GM12801 (cell line): Measurements from ENCODE around the gene S100B.

Experiments
- TF ChIP-seq, protein P1 (sequence below): IDR thresholded peaks from one replicate; pipeline ENCODE4 v1.5.1; 2011; ENCODE audit warnings: control low read depth; ENCODE audit not compliant: insufficient read length; ENCODE audit errors: extremely low read depth

S100B gene

DNA sequence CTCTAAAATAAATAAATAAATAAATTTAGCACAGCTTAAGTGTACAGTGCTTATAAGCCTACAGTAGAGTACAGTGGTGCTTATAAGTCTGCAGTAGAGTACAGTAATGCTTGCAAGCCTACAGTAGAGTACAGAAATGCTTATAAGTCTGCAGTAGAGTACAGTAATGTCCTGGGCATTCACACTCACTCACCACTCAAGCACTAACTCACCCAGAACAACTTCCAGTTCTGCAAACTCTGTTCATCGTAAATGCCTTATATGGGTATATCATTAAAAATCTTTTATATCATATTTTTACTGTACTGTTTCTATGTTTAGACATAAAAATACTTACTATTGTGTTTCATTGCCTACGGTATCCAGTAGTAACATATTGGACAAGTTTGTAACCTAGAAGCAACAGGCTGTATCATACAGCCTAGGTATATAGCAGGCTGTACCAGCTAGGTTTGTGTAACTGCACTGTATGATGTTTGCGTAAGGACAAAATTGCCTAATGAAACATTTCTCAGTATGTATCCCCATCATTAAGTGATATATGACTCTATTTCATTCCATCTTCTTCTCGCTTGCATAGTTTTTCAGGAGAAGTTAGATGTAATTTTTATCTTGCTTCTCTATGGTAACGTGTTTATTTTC is 14.0 kb upstream of the S100B start:
- TF ChIP-seq, protein P1, sequence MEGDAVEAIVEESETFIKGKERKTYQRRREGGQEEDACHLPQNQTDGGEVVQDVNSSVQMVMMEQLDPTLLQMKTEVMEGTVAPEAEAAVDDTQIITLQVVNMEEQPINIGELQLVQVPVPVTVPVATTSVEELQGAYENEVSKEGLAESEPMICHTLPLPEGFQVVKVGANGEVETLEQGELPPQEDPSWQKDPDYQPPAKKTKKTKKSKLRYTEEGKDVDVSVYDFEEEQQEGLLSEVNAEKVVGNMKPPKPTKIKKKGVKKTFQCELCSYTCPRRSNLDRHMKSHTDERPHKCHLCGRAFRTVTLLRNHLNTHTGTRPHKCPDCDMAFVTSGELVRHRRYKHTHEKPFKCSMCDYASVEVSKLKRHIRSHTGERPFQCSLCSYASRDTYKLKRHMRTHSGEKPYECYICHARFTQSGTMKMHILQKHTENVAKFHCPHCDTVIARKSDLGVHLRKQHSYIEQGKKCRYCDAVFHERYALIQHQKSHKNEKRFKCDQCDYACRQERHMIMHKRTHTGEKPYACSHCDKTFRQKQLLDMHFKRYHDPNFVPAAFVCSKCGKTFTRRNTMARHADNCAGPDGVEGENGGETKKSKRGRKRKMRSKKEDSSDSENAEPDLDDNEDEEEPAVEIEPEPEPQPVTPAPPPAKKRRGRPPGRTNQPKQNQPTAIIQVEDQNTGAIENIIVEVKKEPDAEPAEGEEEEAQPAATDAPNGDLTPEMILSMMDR, result no peak

DNA sequence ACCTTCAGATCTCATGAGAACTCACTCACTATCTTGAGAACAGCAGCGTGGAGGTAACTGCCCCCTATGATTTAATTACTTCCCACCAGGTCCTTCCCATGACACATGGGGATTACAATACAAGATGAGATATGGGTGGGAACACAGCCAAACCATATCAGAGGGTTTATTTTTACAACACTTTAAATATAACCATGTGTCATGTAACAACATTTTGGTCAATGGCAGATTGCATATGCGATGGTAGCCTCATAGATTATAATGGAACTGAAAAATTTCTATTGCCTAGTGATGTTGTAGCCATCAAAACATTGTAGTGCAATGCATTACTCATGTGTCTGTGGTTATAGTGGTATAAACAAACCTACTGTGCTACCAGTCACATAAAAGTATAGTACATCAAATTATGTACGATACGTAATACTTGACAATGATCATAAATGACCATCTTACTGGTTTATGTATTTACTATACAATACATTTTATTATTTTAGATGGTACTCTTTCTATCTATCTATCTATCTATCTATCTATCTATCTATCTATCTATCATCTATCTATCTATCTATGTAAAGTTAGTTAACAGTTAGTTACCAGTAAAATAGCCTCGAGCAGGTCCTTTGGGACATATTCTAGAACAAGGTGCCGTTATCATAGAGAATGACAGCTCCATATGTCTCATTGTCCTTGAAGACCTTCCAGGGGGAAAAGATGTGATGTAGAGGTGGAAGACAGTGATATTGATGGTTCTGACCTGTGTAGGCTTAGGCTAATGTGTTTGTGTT is 12.6 kb upstream of the S100B start:
- TF ChIP-seq, protein P1, result no peak

DNA sequence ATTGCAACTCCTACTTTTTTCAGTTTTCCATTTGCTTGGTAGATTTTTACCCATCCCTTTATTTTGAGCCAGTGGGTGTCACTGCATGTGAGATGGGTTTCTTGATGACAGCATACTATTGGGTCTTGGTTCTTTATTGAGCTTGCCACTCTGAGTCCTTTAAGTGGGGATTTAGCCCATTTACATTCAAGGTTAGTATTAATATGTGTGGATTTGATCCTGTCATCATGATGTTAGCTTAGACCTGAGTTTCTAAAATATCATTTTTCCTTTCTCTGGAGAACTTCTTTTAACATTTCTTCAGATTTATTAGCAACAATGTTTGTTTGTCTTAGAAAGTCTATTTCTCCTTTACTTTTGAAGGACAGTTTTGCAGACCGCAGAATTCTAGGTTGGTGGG is 11.8 kb upstream of the S100B start:
- TF ChIP-seq, protein P1, result no peak

DNA sequence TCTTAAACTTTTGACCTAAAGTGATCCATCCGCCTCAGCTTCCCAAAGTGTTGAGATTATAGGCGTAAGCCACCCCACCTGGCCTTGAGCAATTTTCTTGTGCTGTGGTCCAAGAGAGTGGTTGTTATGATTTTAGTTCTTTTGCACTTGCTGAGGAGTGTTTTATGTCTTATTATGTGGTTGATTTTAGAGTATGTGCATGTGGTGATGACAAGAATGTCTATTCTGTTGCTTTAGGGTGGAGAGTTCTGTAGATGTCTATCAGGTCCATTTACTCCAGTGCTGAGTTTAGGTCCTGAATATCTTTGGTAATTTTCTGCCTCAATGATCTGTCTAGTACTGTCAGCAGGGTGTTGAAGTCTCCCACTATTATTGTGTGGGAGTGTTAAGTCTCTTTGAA is 11.2 kb upstream of the S100B start:
- TF ChIP-seq, protein P1, result no peak

DNA sequence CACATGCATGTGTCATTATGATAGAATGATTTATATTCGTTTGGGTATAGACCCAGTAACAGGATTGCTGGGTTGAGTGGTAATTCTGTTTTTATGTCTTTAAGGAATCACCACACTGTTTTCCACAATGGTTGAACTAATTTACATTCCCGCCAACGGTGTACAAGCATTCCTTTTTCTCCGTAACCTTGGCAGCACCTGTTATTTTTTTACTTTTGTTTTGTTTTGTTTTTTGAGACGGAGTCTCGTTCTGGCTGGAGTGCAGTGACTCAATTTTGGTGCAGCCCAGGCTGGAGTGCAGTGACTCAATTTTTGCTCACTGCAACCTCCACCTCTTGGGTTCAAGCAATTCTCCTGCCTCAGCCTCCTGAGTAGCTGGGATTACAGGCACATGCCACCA is 8.5 kb upstream of the S100B start:
- TF ChIP-seq, protein P1, result no peak

DNA sequence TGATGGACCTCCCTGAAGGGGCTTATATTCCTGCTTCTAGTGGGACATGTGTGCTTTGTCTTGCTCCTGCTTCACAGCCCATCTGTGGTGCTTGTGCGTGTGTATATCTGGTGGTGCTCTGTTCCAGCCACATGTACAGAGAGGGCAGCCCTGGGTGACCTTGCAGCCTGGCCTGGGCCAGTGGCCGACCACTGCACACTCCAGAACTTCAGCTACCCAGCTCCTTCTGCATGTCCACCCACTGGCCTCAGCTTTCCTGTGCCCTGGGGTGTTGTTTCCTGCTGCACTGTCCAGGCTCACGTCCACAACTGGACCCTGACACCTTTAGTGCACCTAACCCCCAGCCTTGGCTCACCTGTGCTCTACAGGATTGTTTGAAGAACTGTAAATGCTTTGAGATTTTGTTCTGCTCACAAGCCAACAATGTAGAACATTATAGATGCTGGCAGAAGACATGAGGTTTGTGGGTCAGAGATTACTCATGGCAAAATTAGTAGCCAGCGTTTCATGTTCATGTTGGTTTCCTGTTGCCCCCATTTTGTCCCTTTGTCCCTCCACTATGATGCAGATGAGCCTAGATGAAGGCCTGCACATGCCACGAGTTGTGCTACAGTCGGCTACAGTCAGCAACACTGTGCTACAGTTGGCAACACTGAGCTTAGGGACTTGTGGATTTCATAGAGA is 5.3 kb upstream of the S100B start:
- TF ChIP-seq, protein P1, result no peak

DNA sequence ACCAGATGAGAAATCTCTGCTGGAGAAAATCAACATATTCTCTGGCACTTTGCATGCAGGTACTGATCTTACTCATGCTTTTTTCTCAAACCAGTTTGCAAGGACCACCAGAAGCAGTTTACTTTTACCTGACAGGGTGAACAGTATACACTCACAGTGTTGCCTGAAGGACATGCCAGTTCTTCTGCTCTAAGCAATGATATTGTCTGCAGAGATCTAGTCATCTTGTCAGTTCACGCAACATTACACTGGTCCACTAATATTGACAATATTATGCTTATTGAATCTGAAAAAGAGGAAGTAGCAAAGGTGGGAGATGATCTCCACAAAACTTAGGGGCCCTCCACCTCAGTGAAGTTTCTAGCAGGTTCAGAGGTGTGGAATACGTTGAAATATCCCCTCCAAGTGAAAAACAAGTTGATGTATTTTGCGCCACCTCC is 3.8 kb upstream of the S100B start:
- TF ChIP-seq, protein P1, result no peak
